Heart left ventricle (tissue), 16 donors: Measurements from ENCODE around the gene MEIOB. TPM values are rescaled to one million over a fixed set of nuclear protein-coding genes. Genes with fewer than 3 reads are reported as not detected.
"Not testable (repeated sequence)": the region's sequence is repeated elsewhere in the genome, so short reads cannot be mapped to it uniquely, and the experiment has no call there.

Experiments
- ATAC-seq, 4 donors: fragments of 200-7000 bp; cut with Tn5 transposase; one replicate each; pipeline ENCODE4 v1.9.1; 2020 to 2022; ENCODE audit warnings: moderate library complexity in 4 of 4, mild to moderate bottlenecking in 3 of 4, moderate number of reproducible peaks in 1 of 4
- DNase-seq, 5 donors: peaks; one replicate each; pipeline ENCODE4 v3.0.0-alpha.2; 2020
- H3K27ac ChIP-seq, 12 donors: fragments of 200-600 bp; sonication (generic) in 4 of 12; one replicate each; pipeline versions ENCODE4 v1.5.0 to v1.8.0; 2016 to 2022; ENCODE audit warnings: mild to moderate bottlenecking in 2 of 12
- H3K27me3 ChIP-seq, 9 donors: fragments of 200-600 bp; sonication (generic) in 2 of 9; one replicate each; pipeline versions ENCODE4 v1.5.1 to v1.8.0; 2016 to 2022; ENCODE audit warnings: mild to moderate bottlenecking in 3 of 9
- H3K36me3 ChIP-seq, 9 donors: fragments of 200-600 bp; sonication (generic) in 2 of 9; one replicate each; pipeline versions ENCODE4 v1.5.0 to v1.8.0; 2018 to 2022; ENCODE audit warnings: mild to moderate bottlenecking in 2 of 9
- H3K4me1 ChIP-seq, 12 donors: fragments of 200-600 bp; sonication (generic) in 4 of 12; one replicate each; pipeline versions ENCODE4 v1.5.0 to v1.8.0; 2016 to 2022; ENCODE audit warnings: mild to moderate bottlenecking in 3 of 12
- H3K4me3 ChIP-seq, 12 donors: fragments of 200-600 bp; sonication (generic) in 4 of 12; one replicate each; pipeline versions ENCODE4 v1.5.0 to v1.8.0; 2017 to 2022; ENCODE audit warnings: mild to moderate bottlenecking in 9 of 12, moderate library complexity in 4 of 12
- H3K9me3 ChIP-seq, 12 donors: fragments of 200-600 bp; sonication (generic) in 4 of 12; one replicate each; pipeline versions ENCODE4 v1.5.0 to v1.8.0; 2016 to 2022; ENCODE audit warnings: mild to moderate bottlenecking in 1 of 12
- CTCF ChIP-seq, 12 donors: fragments of 200-600 bp; sonication (generic) in 4 of 12; IDR thresholded peaks; one replicate each; pipeline versions ENCODE4 v1.5.0 to v1.8.0; 2018 to 2022; ENCODE audit warnings: antibody characterized with exemption in 12 of 12, mild to moderate bottlenecking in 5 of 12
- POLR2A ChIP-seq, 2 donors: fragments of 450-650 bp; IDR thresholded peaks; one replicate each; pipeline ENCODE4 v1.6.1; 2017; ENCODE audit warnings: antibody characterized with exemption in 2 of 2, mild to moderate bottlenecking in 2 of 2, moderate library complexity in 2 of 2
- WGBS, 4 donors: extraction: QIAGEN DNeasy Blood & Tissue Kit in 2 of 4; methylation state at CpG; one replicate each; pipeline versions ENCODE4 v1.1.5 to v1.1.7; 2013 to 2018; 5-methylcytosine and 5-hydroxymethylcytosine counted together
- intact Hi-C, 10 donors: fragments of 100-400 bp; cut with DNase I; formaldehyde crosslinking; loops; one replicate each; pipeline versions ENCODE4 v1.11.1 to v1.14.2; 2022
- long read RNA-seq, 3 donors: library from polyadenylated mRNA; unstranded; transcript quantifications; one replicate each; pipeline ENCODE4 v2.0.0, GENCODE V29; 2020 to 2021
- polyA plus RNA-seq, 2 donors: library from polyadenylated mRNA; stranded (reverse); fragments of 200-250 nt; gene quantifications; one replicate each; pipeline ENCODE4 v1.2.3, GENCODE V29; 2013
- total RNA-seq, 9 donors: library from RNA; depleted of rRNA in 2 of 9; stranded (reverse); fragments of >200 nt in 2 of 9; fragmentation: NEBNext Ultra II Directional in 3 of 9; extraction: Animal tissue kit (Norgen Biotek cat#: 25700) in 3 of 9; gene quantifications; one replicate each; pipeline versions ENCODE4 v1.1.0 to v1.2.4, GENCODE V29; 2016 to 2023
- donor health status: ischemic (EF 13 %, LVEDD 7.1; RV severe dilation, severe dysfunction).
- donor health status: healthy with polysubstance abuse.
- donor health status: DM: no; HTN: yes; CAD: no.
- donor health status: DM: no; HTN: no; CAD: no.
- donor health status: ischemic (EF 25% LVEDD 6.9; RV normal size, moderate dysfunction).
- donor health status: ischemic (EF 25% LVEDD 5.7; RV mildly dilated, moderate dysfunction).
- donor health status: healthy.
- donor health status: DM: yes; HTN: yes; CAD: no.
- donor health status: ischemic (EF 35%, LVEDD 5.7; RV mildly dilated, moderate dysfunction).
- donor health status: nonischemic (EF 11% LVEDD 7.7; RV severe dilation, severe dysfunction).
- donor health status: DM: yes; HTN: yes; CAD: no.
- donor health status: PGD.
- donor health status: ischemic (EF 29% LVEDD 5.4; RV normal size, mild dysfunction).
- donor health status: nonischemic (EF 23%, LVEDD 6.1; RV moderate dilation, normal function).

Gene MEIOB, protein sequence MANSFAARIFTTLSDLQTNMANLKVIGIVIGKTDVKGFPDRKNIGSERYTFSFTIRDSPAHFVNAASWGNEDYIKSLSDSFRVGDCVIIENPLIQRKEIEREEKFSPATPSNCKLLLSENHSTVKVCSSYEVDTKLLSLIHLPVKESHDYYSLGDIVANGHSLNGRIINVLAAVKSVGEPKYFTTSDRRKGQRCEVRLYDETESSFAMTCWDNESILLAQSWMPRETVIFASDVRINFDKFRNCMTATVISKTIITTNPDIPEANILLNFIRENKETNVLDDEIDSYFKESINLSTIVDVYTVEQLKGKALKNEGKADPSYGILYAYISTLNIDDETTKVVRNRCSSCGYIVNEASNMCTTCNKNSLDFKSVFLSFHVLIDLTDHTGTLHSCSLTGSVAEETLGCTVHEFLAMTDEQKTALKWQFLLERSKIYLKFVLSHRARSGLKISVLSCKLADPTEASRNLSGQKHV
- total RNA-seq = not detected
- polyA plus RNA-seq = not detected
- long read RNA-seq, donor 1 = 0 reads
- long read RNA-seq, donor 2 = 0 reads
- long read RNA-seq, donor 3 = 0 reads

DNA sequence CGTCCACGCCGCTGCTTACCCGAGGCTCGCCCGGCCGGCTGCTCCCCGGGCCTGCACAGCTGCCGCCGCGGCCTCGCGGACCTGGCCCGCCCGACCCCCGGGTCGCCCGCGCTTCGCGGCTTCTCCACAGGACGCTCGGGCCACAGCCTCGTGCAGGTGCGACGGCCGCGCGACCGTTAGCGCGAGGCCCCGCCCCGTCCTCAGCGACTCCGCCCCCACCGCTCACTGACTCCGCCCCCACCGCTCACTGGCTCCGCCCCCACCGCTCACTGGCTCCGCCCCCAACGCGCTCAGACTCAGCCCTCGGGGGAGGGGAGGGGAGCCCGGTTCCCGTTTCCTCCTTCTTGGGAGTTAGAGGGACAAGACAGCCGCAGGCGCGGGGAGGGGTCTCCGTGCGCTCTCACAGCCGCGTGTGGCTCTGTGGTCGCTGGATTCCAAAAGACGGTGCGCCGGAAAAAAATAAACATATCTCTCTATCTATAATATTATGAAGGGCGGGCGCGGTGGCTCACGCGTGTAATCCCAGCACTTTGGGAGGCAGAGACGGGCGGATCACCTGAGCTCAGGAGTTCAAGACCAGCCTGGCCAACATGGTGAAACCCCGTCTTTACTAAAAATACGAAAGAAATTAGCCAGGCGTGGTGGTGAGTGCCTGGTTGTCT, at the start of gene MEIOB:
Gene MEIOB (minus strand): TSS at position 191 of the 662 bp plus-strand sequence. CDS start 3,989 bp downstream, outside the sequence.
- peaks cover 8 to 58% (median 21%) of the 10 kb centered on the region in 9 donors for H3K27me3 ChIP-seq
- 2 to 9% (median 6%) methylated on average over 32 to 68 of the region's 68 CpGs for WGBS, 4 donors
- peak within 1 kb of the TSS in 3 of 12 donors; percentile 5 to 33 (median 32) for H3K4me3 ChIP-seq
- no peaks in the 10 kb centered on the region for H3K36me3 ChIP-seq
- no peaks in the 10 kb centered on the region for H3K9me3 ChIP-seq
- no peak within 1 kb of the TSS for H3K27ac ChIP-seq
- ATAC-seq (peak in 2 of 4 donors; percentile 44 to 60), DNase-seq (no peak)
- intact Hi-C loops = loop anchor here in 1 of 10 donors (5.0 kb wide), 1 partner anchor 45 kb away; the partner anchor contains the start of gene HS3ST6
- peaks cover 0 to 9% (median 0%) of the 10 kb centered on the region in 12 donors for H3K4me1 ChIP-seq
- TF ChIP-seq CTCF (IDR thresholded peaks at IDR 0.05) (no peak), POLR2A (IDR thresholded peaks at IDR 0.05) (no peak)

DNA sequence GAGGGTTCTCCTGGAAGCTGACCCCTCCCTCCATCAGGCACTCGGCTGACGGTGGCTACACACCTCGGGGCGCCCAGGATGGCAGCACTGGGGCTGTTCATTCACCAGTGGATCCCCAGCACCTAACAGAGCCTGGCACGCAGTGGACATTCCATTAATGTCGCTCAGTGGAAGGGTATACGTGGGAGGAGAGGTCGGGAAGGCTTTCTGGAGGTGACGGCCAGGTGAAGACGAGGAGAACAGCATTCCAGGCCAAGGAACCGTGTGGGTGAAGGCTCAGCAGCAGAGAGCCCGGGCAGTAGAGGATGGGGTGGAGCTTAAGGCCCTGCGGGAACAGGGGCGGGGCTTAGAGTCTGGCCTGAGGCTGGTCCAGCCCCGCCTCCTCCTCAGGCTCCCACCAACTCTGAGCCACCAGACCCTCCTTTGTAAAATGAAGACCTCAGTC, 48.8 kb upstream of the MEIOB start:
- peak in 1 of 4 donors; percentile 40 for ATAC-seq
- peaks cover 0 to 20% (median 0%) of the 10 kb centered on the region in 12 donors for H3K4me1 ChIP-seq
- TF ChIP-seq CTCF (IDR thresholded peaks at IDR 0.05) = no peak
- TF ChIP-seq POLR2A (IDR thresholded peaks at IDR 0.05) = no peak
- DNase-seq = no peak
- H3K27me3 ChIP-seq = peaks cover 32 to 89% (median 75%) of the 10 kb centered on the region in 9 donors
- intact Hi-C loops = no loop called here
- no peak overlapping the region for H3K4me3 ChIP-seq
- 10 to 15% (median 13%) methylated on average over 15 of the region's 15 CpGs for WGBS, 4 donors
- no peak overlapping the region for H3K27ac ChIP-seq
- no peaks in the 10 kb centered on the region for H3K9me3 ChIP-seq
- no peaks in the 10 kb centered on the region for H3K36me3 ChIP-seq

DNA sequence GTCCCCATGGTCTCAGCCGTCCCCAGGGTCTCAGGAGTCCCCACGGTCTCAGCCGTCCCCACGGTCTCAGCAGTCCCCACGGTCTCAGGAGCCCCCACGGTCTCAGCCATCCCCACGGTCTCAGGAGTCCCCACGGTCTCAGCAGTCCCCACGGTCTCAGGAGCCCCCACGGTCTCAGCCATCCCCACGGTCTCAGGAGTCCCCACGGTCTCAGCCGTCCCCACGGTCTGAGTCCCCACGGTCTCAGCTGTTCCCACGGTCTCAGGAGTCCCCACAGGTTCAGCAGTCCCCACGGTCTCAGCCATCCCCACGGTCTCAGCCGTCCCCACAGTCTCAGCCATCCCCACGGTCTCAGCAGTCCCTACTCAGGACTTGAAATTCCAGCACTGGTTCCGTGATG, 48.2 kb upstream of the MEIOB start:
- ATAC-seq, H3K27ac ChIP-seq, H3K36me3 ChIP-seq, intact Hi-C loops, H3K4me3 ChIP-seq, DNase-seq, H3K9me3 ChIP-seq: not testable (repeated sequence)
- H3K4me1 ChIP-seq = peaks cover 0 to 20% (median 0%) of the 10 kb centered on the region in 12 donors
- WGBS, 4 donors = 61 to 69% (median 66%) methylated on average over 20 to 21 of the region's 21 CpGs
- H3K27me3 ChIP-seq = peaks cover 32 to 94% (median 80%) of the 10 kb centered on the region in 9 donors

DNA sequence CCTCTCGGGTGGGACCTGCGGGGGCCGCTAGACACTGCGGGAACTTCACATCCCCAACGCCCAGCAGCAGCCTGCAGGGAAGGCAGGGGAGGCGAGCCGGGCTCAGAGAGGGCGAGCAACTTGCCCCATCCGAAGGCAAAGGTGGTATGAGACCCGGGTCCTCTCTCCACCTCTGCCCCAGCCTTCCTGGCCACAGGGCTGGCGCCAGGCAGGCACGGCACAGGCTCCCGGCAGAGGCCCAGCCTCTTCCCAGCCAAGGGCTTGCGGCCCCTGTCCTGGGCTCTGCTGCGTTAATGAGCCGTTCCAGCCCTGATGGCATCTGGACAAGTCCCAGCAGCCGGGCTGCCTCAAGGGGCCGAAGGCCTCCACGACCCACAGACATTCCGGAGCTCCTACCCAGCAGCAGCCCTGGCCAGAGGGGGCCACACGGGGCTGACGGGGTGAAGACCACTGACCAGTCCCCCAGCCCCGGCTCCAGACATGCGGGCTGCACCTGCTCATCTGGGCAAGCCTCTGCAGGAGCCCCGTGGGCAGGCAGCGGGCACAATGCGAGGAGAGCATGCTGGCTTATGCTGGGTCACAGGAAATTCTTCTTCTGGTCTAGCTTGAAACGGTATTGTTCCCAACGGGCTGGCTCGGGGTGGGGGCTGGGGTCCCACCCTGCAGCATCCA, 47.5 kb upstream of the MEIOB start:
- no peak overlapping the region for H3K27ac ChIP-seq
- peaks cover 32 to 92% (median 83%) of the 10 kb centered on the region in 9 donors for H3K27me3 ChIP-seq
- no peak overlapping the region for H3K4me3 ChIP-seq
- H3K9me3 ChIP-seq = no peaks in the 10 kb centered on the region
- no peak for DNase-seq
- peaks cover 0 to 20% (median 0%) of the 10 kb centered on the region in 12 donors for H3K4me1 ChIP-seq
- 30 to 33% (median 31%) methylated on average over 9 to 30 of the region's 30 CpGs for WGBS, 4 donors
- intact Hi-C loops = loop anchor here in 1 of 10 donors (5.0 kb wide), 1 partner anchor 47 kb away; the partner anchor contains the start of gene MEIOB
- no peaks in the 10 kb centered on the region for H3K36me3 ChIP-seq
- no peak for ATAC-seq
- TF ChIP-seq POLR2A (IDR thresholded peaks at IDR 0.05) = no peak
- TF ChIP-seq CTCF (IDR thresholded peaks at IDR 0.05) = no peak
